ENCODE results near the gene CCL4L2. TPM values are rescaled to one million over a fixed set of nuclear protein-coding genes. Genes with fewer than 3 reads are reported as not detected.
"Not testable (repeated sequence)": the region's sequence is repeated elsewhere in the genome, so short reads cannot be mapped to it uniquely, and the experiment has no call there.

Gene CCL4L2
- polyA plus RNA-seq (2013, experiment 1 of 2; ENCODE audit: insufficient read length) = not detected
- 0.57 TPM for polyA plus RNA-seq (2013, experiment 2 of 2; ENCODE audit: insufficient read length)

- not testable (repeated sequence) for DNase-seq
Observed at GRCh38 chr17:36210439-36211211, at the start of gene CCL4L2. TSS of gene CCL4L2 (plus strand) at chr17:36211063.

- not testable (repeated sequence) for DNase-seq
Observed at GRCh38 chr17:36168836-36169235, 42.0 kb upstream of the CCL4L2 start.

GRCh38 chr17:36176536-36176935 lies 34.3 kb upstream of the CCL4L2 start, which contains the start of gene TBC1D3B:
TSS of gene TBC1D3B (minus strand) at chr17:36176636. CDS start at chr17:36175050, 1,586 bp downstream.
- DNase-seq = not testable (repeated sequence)

- DNase-seq = not testable (repeated sequence)
Observed at GRCh38 chr17:36181446-36182175, 29.3 kb upstream of the CCL4L2 start.

- DNase-seq = no peak
Observed at GRCh38 chr17:36182176-36183000, 28.5 kb upstream of the CCL4L2 start.

- DNase-seq = peak; percentile 72
Observed at GRCh38 chr17:36183001-36183971, 27.6 kb upstream of the CCL4L2 start.

GRCh38 chr17:36184023-36184765 lies 26.7 kb upstream of the CCL4L2 start:
- DNase-seq = no peak

- no peak for DNase-seq
Observed at GRCh38 chr17:36185416-36185815, 25.4 kb upstream of the CCL4L2 start.

GRCh38 chr17:36186810-36187763 lies 23.8 kb upstream of the CCL4L2 start:
- DNase-seq = not testable (repeated sequence)

GRCh38 chr17:36187943-36188665 lies 22.8 kb upstream of the CCL4L2 start:
- DNase-seq = not testable (repeated sequence)

- DNase-seq = no peak
Observed at GRCh38 chr17:36188891-36189306, 22.0 kb upstream of the CCL4L2 start.

GRCh38 chr17:36189993-36190392 lies 20.9 kb upstream of the CCL4L2 start:
- not testable (repeated sequence) for DNase-seq

- not testable (repeated sequence) for DNase-seq
Observed at GRCh38 chr17:36190549-36191330, 20.1 kb upstream of the CCL4L2 start.

GRCh38 chr17:36193216-36193775 lies 17.6 kb upstream of the CCL4L2 start:
- no peak for DNase-seq

GRCh38 chr17:36194147-36194831 lies 16.6 kb upstream of the CCL4L2 start:
- DNase-seq = not testable (repeated sequence)

GRCh38 chr17:36194832-36195433 lies 15.9 kb upstream of the CCL4L2 start:
- DNase-seq = not testable (repeated sequence)

Measured in fibroblast of skin of scalp (primary cell).